GM12892 (cell line): ENCODE data around the gene CR1L.
"Not testable (repeated sequence)": the region's sequence is repeated elsewhere in the genome, so short reads cannot be mapped to it uniquely, and the experiment has no call there.

Source experiments
- POLR2A ChIP-seq: IDR thresholded peaks from 2 replicates; pipeline ENCODE4 v1.6.1; 2011; ENCODE audit warnings: low read depth, low read length, control low read depth
- TAF1 ChIP-seq: IDR thresholded peaks from 2 replicates; pipeline ENCODE4 v1.6.1; 2011; ENCODE audit warnings: low read depth, mild to moderate bottlenecking, control low read depth, low read length, borderline replicate concordance

DNA sequence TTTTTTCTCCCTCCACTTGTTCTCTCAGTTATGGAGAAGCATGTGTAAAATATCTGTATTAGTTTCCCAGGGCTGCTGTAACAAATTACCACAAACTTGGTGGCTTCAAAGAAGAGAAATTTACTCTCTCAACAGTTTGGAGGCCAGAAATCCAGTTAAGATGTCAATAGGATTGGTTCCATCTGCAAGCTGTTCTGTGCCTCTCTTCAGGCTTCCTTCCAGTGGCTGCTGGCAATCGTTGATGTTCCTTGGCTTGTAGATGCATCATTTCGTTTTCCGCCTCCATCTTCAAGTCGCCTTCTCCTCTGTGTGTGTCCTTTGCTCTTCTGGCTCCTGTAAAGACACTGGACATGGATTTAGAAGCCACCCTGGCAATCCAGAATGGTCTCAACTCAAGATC is 45.6 kb downstream of the CR1L start:
- not testable (repeated sequence) for TF ChIP-seq POLR2A, TAF1
